Transverse colon (tissue), 4 donors: Measurements from ENCODE around the gene MGMT. TPM values are rescaled to one million over a fixed set of nuclear protein-coding genes. Genes with fewer than 3 reads are reported as not detected.

Experiments
- DNase-seq: peaks from one replicate; pipeline ENCODE4 v3.0.0-alpha.2; 2019
- H3K27ac ChIP-seq, 4 donors: fragments of 200-600 bp; sonication (generic); 2 replicates each; pipeline ENCODE4 v1.5.1; 2016 to 2018; ENCODE audit warnings: inconsistent platforms in 4 of 4
- H3K27me3 ChIP-seq: fragments of 200-600 bp; sonication (generic); 2 replicates; pipeline ENCODE4 v1.5.1; 2017; ENCODE audit warnings: inconsistent platforms
- H3K36me3 ChIP-seq, 4 donors: fragments of 200-600 bp; sonication (generic); 2 replicates each; pipeline ENCODE4 v1.5.1; 2017 to 2019; ENCODE audit warnings: inconsistent platforms in 4 of 4
- H3K4me1 ChIP-seq, 4 donors: fragments of 200-600 bp; sonication (generic); 2 replicates each; pipeline ENCODE4 v1.5.1; 2017 to 2020; ENCODE audit warnings: inconsistent platforms in 4 of 4
- H3K4me3 ChIP-seq, 4 donors: fragments of 200-600 bp; sonication (generic); 1 replicate in 1 of 4; 2 replicates in 3 of 4; pipeline versions ENCODE4 v1.5.1 to v1.6.1; 2017 to 2019; ENCODE audit warnings: inconsistent platforms in 4 of 4
- H3K9me3 ChIP-seq, 2 donors: fragments of 200-600 bp; sonication (generic); 2 replicates each; pipeline ENCODE4 v1.5.1; 2017 to 2019; ENCODE audit warnings: inconsistent platforms in 2 of 2
- CTCF ChIP-seq, 5 experiments: fragments of 200-600 bp in 3 of 5; fragments of 450-650 bp in 2 of 5; sonication (generic) in 3 of 5; IDR thresholded peaks; 1 replicate in 2 of 5; 2 replicates in 3 of 5; pipeline ENCODE4 v1.5.1; 2016 to 2017; ENCODE audit warnings: antibody characterized with exemption in 5 of 5, inconsistent platforms in 3 of 5, mild to moderate bottlenecking in 2 of 5, moderate library complexity in 1 of 5
- EP300 ChIP-seq: sonication (generic); formaldehyde crosslinking; IDR thresholded peaks from one replicate; pipeline ENCODE4 v1.6.1; 2017; ENCODE audit warnings: antibody characterized with exemption, low read depth
- POLR2A ChIP-seq: fragments of 450-650 bp; IDR thresholded peaks from one replicate; pipeline ENCODE4 v1.6.1; 2016; ENCODE audit warnings: antibody characterized with exemption, mild to moderate bottlenecking, moderate library complexity
- POLR2AphosphoS5 ChIP-seq, 3 donors: sonication (generic); formaldehyde crosslinking; IDR thresholded peaks; one replicate each; pipeline ENCODE4 v1.6.1; 2016; ENCODE audit warnings: antibody characterized with exemption in 3 of 3
- WGBS, 2 donors: methylation state at CpG; one replicate each; pipeline ENCODE4 v1.1.5; 2018; ENCODE audit warnings: low coverage in 1 of 2; 5-methylcytosine and 5-hydroxymethylcytosine counted together
- in situ Hi-C, 4 donors: fragments of 200-750 bp; cut with MboI; loops; one replicate each; pipeline versions ENCODE4 v1.15.0 to v1.15.1; 2017; ENCODE audit warnings: low sequenced_read_pairs in 3 of 4, low pct_ligation_motif_present in 1 of 4, low pct_unique_long_range_greater_than_20kb in 1 of 4
- intact Hi-C: fragments of 100-400 bp; cut with DNase I; formaldehyde crosslinking; loops from one replicate; pipeline ENCODE4 v1.15.1; 2023; ENCODE audit warnings: low total_unique reads
- total RNA-seq, 4 donors: library from RNA; depleted of rRNA; stranded (reverse); fragments of >200 nt; gene quantifications; one replicate each; pipeline ENCODE4 v1.1.0, GENCODE V29; 2016

MGMT gene
- total RNA-seq, 4 donors from 2014 or later = 6.6 to 28.9 (median 14.0) TPM

GRCh38 chr10:129719415-129719739 lies 252.3 kb downstream of the MGMT start:
- WGBS, 2 donors = 92% methylated on average over 9 of the region's 9 CpGs; no CpG with 5 or more reads in 1 of the 2 donors

DNA sequence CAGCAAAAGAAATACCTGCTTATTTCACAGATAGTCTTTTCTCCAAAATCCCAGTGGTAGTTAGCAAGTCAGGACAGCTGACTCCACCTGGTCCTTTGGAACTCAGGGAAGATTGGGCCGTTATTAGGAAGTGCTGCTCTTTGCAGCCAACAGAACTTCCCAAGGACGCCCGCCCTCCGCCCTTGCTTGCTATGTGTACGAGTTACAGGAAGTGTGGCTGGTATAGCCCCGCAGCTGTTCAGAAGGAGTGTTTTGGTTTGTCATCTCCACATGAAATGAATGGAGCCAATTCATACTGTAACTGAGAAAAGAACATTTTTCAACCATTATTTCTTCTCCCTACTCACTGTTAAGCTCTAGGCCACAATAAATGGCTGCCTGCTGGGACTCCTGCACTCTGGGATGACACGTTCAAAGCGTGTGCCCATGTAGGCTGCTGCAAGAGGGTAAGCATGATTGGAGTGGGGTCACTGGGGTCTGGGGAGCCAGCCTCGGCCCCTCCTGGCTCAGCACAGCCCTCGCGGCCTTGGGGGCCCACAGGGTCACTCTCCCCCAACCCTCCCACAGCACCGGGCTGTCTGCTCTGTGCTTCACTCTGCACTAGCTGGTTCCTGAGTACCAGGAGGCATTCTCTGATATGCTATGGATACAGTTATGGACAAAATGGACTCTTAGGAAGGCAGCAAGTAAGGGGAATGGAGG lies 253.0 kb downstream of the MGMT start:
- no peaks in the 10 kb centered on the region for H3K27me3 ChIP-seq
- no peaks in the 10 kb centered on the region for H3K36me3 ChIP-seq
- TF ChIP-seq POLR2AphosphoS5 (IDR thresholded peaks at IDR 0.05) (no peak), CTCF (IDR thresholded peaks at IDR 0.05) (no peak), POLR2A (no peak), EP300 (no peak)
- no peaks in the 10 kb centered on the region for H3K9me3 ChIP-seq
- intact Hi-C loops = no loop called here
- WGBS, 2 donors = 78 to 95% methylated on average over 3 to 12 of the region's 12 CpGs
- no peak overlapping the region for H3K4me3 ChIP-seq
- no peak for DNase-seq
- no peaks in the 10 kb centered on the region for H3K4me1 ChIP-seq
- in situ Hi-C loops = no loop called here
- H3K27ac ChIP-seq = no peak overlapping the region

More at GRCh38 chr10:129719415-129719739, 252.3 kb downstream of the MGMT start:
- in situ Hi-C loops (no loop called here), intact Hi-C loops (no loop called here)
- no peaks in the 10 kb centered on the region for H3K27me3 ChIP-seq
- no peak for DNase-seq
- no peaks in the 10 kb centered on the region for H3K4me1 ChIP-seq
- TF ChIP-seq POLR2A (no peak), POLR2AphosphoS5 (IDR thresholded peaks at IDR 0.05) (no peak), CTCF (IDR thresholded peaks at IDR 0.05) (no peak), EP300 (no peak)
- H3K4me3 ChIP-seq = no peak overlapping the region
- H3K36me3 ChIP-seq = no peaks in the 10 kb centered on the region
- H3K9me3 ChIP-seq = no peaks in the 10 kb centered on the region
- no peak overlapping the region for H3K27ac ChIP-seq

DNA sequence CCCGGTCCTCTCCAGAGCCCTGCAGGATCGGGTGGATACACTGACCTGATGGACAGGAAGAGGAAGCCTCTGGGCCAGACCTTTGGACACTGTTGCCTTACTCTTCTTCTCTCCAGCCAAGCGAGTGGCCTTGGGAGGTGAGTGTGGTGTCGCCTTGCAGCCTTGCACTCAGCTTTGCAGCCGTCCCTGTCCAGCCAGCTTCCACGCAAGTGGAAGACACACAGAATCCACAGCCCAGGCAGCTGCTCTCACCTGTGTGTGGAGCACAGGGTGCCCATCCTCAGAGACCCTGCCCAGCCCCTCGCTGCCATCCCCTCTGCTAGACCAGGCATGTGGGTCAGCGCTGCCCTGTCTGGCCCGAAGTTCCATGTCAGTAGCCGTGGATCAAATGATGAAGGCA lies 258.0 kb downstream of the MGMT start:
- intact Hi-C loops (no loop called here), in situ Hi-C loops (no loop called here)
- H3K36me3 ChIP-seq = no peaks in the 10 kb centered on the region
- TF ChIP-seq POLR2AphosphoS5 (IDR thresholded peaks at IDR 0.05) = no peak
- TF ChIP-seq CTCF (IDR thresholded peaks at IDR 0.05) = no peak
- TF ChIP-seq POLR2A = no peak
- TF ChIP-seq EP300 = no peak
- WGBS, 2 donors = 91% methylated on average over 9 of the region's 10 CpGs; no CpG with 5 or more reads in 1 of the 2 donors
- no peaks in the 10 kb centered on the region for H3K4me1 ChIP-seq
- H3K4me3 ChIP-seq = no peak overlapping the region
- H3K27ac ChIP-seq = no peak overlapping the region
- H3K27me3 ChIP-seq = no peaks in the 10 kb centered on the region
- no peak for DNase-seq
- no peaks in the 10 kb centered on the region for H3K9me3 ChIP-seq

DNA sequence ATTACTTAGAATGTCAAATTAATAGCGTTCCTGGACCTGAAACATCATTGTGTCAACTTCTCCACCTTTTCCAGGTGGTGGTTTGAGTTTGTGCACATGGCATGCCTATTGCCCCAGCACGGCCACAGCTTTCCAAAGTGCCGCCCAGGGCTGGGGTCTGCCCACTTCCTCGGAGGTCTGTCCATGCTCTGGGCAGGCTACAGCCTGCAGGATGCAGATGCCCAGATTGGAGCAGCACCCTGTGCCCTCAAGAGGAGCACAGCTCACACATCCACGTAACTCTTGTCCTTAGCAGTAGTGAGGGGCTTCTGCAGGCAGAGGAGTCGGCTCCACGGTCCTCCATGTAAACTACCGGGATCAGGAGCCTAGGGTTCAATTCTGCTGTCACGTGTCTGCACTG lies 258.4 kb downstream of the MGMT start:
- intact Hi-C loops (no loop called here), in situ Hi-C loops (no loop called here)
- 88 to 92% methylated on average over 1 to 7 of the region's 9 CpGs for WGBS, 2 donors

More for the DNA sequence above, 258.4 kb downstream of the MGMT start:
- no peaks in the 10 kb centered on the region for H3K27me3 ChIP-seq
- H3K36me3 ChIP-seq = no peaks in the 10 kb centered on the region
- no peaks in the 10 kb centered on the region for H3K4me1 ChIP-seq
- H3K9me3 ChIP-seq = no peaks in the 10 kb centered on the region
- no peak for DNase-seq
- no peak overlapping the region for H3K4me3 ChIP-seq
- TF ChIP-seq EP300 = no peak
- TF ChIP-seq POLR2A = no peak
- no peak for TF ChIP-seq CTCF (IDR thresholded peaks at IDR 0.05)
- TF ChIP-seq POLR2AphosphoS5 (IDR thresholded peaks at IDR 0.05) = no peak
- H3K27ac ChIP-seq = no peak overlapping the region
